Measurements from ENCODE around the gene APLN. TPM values are rescaled to one million over a fixed set of nuclear protein-coding genes. Genes with fewer than 3 reads are reported as not detected.

APLN gene
- total RNA-seq, 1 donor, result 0.72 TPM

- Histone ChIP-seq H3K4me2 (ENCODE audit: insufficient read depth, low read length) (no peak overlapping the region), H3K27ac (ENCODE audit: low read depth, low read length) (no peak overlapping the region)
- TF ChIP-seq CTCF (IDR thresholded peaks at IDR 0.05; ENCODE audit: extremely low read depth, low read depth, low read length), result no peak
Observed at GRCh38 chrX:129612396-129612795, 42.4 kb downstream of the APLN start.

DNA sequence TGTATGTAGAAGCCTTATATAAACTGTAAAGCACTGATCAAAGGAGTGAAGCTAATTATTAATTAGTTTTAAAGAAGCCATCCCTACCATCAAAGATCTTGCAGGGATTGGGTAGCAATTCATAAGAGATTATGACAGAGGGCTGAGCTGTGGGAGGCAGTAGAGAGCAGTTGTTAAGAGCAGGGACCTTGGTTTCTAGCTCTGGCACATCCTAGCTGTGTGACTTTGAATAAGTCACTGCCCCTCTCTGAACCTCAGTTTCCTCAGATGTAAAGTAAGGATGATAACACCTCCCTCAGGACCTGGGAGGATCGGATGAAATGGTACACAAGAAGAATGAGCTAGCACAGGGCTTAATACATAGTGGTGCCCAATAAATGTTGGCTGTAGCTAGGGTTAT, 45.4 kb downstream of the APLN start:
- peak; percentile 19 for TF ChIP-seq CTCF (IDR thresholded peaks at IDR 0.05; ENCODE audit: extremely low read depth, low read depth, low read length)
- peaks cover 4% of the 10 kb centered on the region for H3K27me3 ChIP-seq (ENCODE audit: insufficient read depth, low read length)

More at GRCh38 chrX:129612396-129612795, 42.4 kb downstream of the APLN start:
- Histone ChIP-seq H2AFZ (ENCODE audit: low read length) (no peak overlapping the region), H3K4me1 (ENCODE audit: insufficient read depth, low read length) (no peaks in the 10 kb centered on the region), H4K20me1 (ENCODE audit: insufficient read depth, low read length) (no peaks in the 10 kb centered on the region), H3K27me3 (ENCODE audit: insufficient read depth, low read length) (peaks cover 4% of the 10 kb centered on the region), H3K4me3 (ENCODE audit: insufficient read depth, low read length) (no peak overlapping the region), H3K79me2 (ENCODE audit: insufficient read depth, low read length) (no peaks in the 10 kb centered on the region), H3K9me3 (ENCODE audit: low read depth, low read length) (no peaks in the 10 kb centered on the region), H3K36me3 (ENCODE audit: insufficient read depth, low read length) (no peaks in the 10 kb centered on the region)
- no peak for DNase-seq (ENCODE audit: insufficient read length, low spot score, missing footprints)

GRCh38 chrX:129608496-129608895, 46.3 kb downstream of the APLN start:
- Histone ChIP-seq H3K4me2 (ENCODE audit: insufficient read depth, low read length) (no peak overlapping the region), H3K79me2 (ENCODE audit: insufficient read depth, low read length) (no peaks in the 10 kb centered on the region), H3K4me3 (ENCODE audit: insufficient read depth, low read length) (no peak overlapping the region), H2AFZ (ENCODE audit: low read length) (no peak overlapping the region), H3K4me1 (ENCODE audit: insufficient read depth, low read length) (peaks cover 5% of the 10 kb centered on the region), H3K9me3 (ENCODE audit: low read depth, low read length) (no peaks in the 10 kb centered on the region), H3K36me3 (ENCODE audit: insufficient read depth, low read length) (no peaks in the 10 kb centered on the region), H3K27ac (ENCODE audit: low read depth, low read length) (no peak overlapping the region), H4K20me1 (ENCODE audit: insufficient read depth, low read length) (no peaks in the 10 kb centered on the region), H3K27me3 (ENCODE audit: insufficient read depth, low read length) (peaks cover 4% of the 10 kb centered on the region)
- DNase-seq (ENCODE audit: insufficient read length, low spot score, missing footprints), result no peak
- TF ChIP-seq CTCF (IDR thresholded peaks at IDR 0.05; ENCODE audit: extremely low read depth, low read depth, low read length), result no peak

More for the DNA sequence above, 45.4 kb downstream of the APLN start:
- no peaks in the 10 kb centered on the region for H3K79me2 ChIP-seq (ENCODE audit: insufficient read depth, low read length)
- no peaks in the 10 kb centered on the region for H3K9me3 ChIP-seq (ENCODE audit: low read depth, low read length)
- H3K36me3 ChIP-seq (ENCODE audit: insufficient read depth, low read length), result no peaks in the 10 kb centered on the region
- DNase-seq (ENCODE audit: insufficient read length, low spot score, missing footprints), result no peak
- no peak overlapping the region for H3K4me3 ChIP-seq (ENCODE audit: insufficient read depth, low read length)
- H3K4me1 ChIP-seq (ENCODE audit: insufficient read depth, low read length), result peaks cover 3% of the 10 kb centered on the region
- no peak overlapping the region for H3K27ac ChIP-seq (ENCODE audit: low read depth, low read length)
- no peaks in the 10 kb centered on the region for H4K20me1 ChIP-seq (ENCODE audit: insufficient read depth, low read length)
- H3K4me2 ChIP-seq (ENCODE audit: insufficient read depth, low read length), result no peak overlapping the region
- H2AFZ ChIP-seq (ENCODE audit: low read length), result no peak overlapping the region

DNA sequence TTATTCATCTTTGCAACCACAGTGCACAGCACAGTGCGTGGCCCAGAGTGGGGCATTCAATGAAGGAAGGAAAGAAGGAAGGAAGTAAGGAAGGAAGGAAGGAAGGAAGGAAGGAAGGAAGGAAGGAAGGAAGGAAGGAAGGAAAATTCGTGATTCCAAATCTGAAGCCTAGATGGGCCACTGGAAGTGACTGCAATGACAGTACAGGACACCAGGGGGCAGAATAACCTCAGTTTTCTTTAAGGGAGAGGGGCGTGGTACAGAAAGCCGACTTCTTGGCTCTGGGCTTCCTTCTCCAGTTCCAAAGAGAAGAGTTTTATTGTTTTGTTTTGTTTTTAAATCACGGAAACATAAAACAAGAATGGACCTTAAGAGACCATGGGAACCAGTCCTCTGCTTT, 47.8 kb downstream of the APLN start:
- no peaks in the 10 kb centered on the region for H3K36me3 ChIP-seq (ENCODE audit: insufficient read depth, low read length)
- no peak overlapping the region for H2AFZ ChIP-seq (ENCODE audit: low read length)
- no peak overlapping the region for H3K4me2 ChIP-seq (ENCODE audit: insufficient read depth, low read length)
- no peak overlapping the region for H3K4me3 ChIP-seq (ENCODE audit: insufficient read depth, low read length)
- H3K9me3 ChIP-seq (ENCODE audit: low read depth, low read length), result no peaks in the 10 kb centered on the region
- H3K79me2 ChIP-seq (ENCODE audit: insufficient read depth, low read length), result no peaks in the 10 kb centered on the region
- TF ChIP-seq CTCF (IDR thresholded peaks at IDR 0.05; ENCODE audit: extremely low read depth, low read depth, low read length), result peak; percentile 84
- H3K4me1 ChIP-seq (ENCODE audit: insufficient read depth, low read length), result peaks cover 5% of the 10 kb centered on the region
- H3K27ac ChIP-seq (ENCODE audit: low read depth, low read length), result no peak overlapping the region
- DNase-seq (ENCODE audit: insufficient read length, low spot score, missing footprints), result peak; percentile 94
- peaks cover under 1% of the 10 kb centered on the region for H3K27me3 ChIP-seq (ENCODE audit: insufficient read depth, low read length)
- no peaks in the 10 kb centered on the region for H4K20me1 ChIP-seq (ENCODE audit: insufficient read depth, low read length)
